HG03159 (cell line): Measurements from ENCODE around the gene LRRC27.
A peak's percentile ranks its signal among the peaks of the same experiment; 100 is the strongest.

ENCODE experiments used
- ATAC-seq: cut with Tn5 transposase; IDR thresholded peaks from one replicate; pipeline ENCODE4 v1.9.1; 2021; ENCODE audit warnings: mild to moderate bottlenecking, moderate library complexity; ENCODE audit not compliant: unreplicated experiment

The LRRC27 gene

DNA sequence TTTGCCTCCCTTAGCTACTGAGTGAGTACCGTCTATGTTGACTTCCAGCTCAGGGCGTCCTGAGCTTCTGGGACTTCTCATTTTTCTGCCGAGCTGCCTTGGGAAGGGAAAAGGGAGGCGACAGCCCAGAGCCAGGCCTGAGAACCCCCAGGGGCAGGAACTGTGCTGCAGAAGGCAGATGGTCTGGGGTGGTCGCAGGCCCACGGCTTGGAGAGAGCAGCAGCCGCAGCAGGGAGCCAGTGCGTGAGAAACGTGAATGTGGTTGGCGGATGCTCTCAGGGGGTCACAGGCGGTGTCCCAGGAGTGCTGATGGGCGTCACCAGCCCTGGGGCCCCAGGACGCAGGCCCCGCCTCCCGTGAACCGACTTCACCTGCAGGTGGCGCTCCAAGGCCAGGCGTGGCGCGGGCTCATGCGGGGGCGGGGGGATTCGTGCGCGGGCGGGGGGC, 55.8 kb downstream of the LRRC27 start:
- ATAC-seq: peak; percentile 56

- ATAC-seq: no peak
Measured at GRCh38 chr10:132388891-132389432, 57.0 kb downstream of the LRRC27 start.

GRCh38 chr10:132389433-132390169, 57.6 kb downstream of the LRRC27 start:
- ATAC-seq: no peak

DNA sequence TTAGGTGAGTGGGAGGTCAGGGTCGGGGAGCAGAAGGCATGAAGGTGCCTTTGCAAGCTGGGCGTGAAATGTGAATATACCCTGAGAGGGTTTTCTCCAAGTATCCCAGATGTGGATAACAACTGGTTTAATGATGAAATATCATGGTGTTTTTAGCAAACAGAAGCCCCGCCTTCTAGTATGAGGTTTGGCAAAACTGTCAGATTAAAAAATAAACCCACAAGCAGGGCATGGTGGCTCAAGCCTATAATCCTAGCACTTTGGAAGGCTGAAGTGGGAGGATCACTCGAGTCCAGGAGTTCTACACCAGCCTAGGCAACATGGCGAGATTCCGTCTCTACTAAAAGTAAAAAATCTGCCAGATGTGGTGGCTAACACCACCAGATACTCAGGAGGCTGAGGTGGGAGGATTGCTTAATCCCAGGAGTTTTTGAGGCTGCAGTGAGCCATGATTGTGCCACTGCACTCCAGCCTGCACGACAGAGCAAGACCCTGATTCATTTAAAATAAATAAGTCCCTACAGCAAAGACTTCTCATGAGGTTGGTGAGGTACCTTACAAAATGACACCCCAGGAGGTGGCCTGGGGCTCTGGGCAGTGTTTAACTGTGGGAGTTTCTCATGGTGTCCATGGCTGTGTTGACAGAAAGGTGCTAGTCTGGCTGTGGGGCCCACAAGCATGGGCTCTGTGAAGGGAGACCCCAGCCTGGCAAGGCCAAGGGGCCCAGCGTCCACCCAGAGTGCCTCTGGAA, 58.4 kb downstream of the LRRC27 start:
- ATAC-seq: no peak

DNA sequence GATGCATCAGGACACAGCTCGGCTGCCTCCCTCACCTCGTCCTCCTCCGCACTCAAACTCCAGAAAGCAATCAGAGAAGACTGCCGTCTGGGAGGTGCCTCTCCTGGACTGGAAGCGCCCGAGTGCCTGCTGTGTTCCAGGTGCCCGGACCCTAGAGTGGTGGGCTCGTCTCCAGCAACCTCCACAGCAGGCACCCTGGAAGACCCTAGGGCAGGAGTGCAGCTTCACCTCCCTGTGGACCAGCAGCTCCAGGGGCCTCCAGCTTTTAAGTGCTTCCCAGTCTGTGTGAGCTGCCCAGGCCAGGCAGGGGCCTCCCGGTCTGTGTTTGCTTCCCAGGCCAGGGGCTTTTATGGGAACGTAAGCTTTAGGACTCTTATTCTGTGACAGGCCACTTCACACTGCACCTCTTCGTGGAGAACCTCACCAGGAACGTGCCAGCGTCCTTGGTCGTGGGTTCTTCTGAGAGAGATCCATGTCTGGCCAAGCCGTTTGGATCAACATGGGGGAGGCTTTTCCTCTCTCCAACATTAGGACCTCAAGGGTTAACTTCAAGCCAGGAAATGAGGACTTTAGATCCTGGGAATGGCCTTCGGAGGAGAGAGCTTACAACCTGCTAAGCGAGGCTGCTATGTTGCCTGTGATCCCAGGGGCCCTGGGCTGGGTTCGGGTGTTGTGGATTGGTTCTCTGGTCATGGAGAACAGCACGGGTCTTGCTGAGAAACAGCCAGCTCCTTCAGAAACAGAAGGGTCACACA, 59.1 kb downstream of the LRRC27 start:
- no peak for ATAC-seq

GRCh38 chr10:132391676-132392020, 59.7 kb downstream of the LRRC27 start:
- ATAC-seq: no peak

DNA sequence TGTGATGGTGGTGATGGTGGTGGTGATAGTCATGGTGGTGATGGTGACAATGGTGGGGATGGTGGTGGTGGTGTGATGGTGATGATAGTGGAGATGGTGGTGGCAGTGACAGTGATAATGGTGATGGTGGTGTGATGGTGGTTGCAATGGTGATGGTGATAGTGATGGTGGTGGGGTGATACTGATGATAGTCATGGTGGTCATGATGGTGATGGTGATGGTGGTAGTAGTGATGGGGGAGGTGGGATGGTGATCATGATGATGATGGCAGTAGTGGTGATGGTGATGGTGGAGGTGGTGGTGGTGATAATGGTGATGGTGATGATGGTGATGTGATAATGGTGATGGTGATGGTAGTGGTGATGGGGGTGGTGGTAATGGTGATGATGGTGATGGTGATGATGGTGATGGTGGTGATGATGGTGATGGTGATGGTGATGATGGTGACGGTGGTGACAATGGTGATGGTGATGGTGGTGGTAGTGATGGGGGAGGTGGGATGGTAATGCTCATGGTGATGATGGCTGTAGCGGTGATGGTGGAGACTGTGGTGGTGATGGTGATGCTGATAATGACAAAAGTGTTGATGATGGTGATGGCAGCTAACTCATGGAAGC, 60.3 kb downstream of the LRRC27 start:
- ATAC-seq: no peak

- ATAC-seq: no peak
Measured at GRCh38 chr10:132392811-132393694, 61.1 kb downstream of the LRRC27 start.

GRCh38 chr10:132393695-132394181, 61.7 kb downstream of the LRRC27 start:
- ATAC-seq: no peak

- no peak for ATAC-seq
Measured at GRCh38 chr10:132394201-132394811, 62.3 kb downstream of the LRRC27 start.

DNA sequence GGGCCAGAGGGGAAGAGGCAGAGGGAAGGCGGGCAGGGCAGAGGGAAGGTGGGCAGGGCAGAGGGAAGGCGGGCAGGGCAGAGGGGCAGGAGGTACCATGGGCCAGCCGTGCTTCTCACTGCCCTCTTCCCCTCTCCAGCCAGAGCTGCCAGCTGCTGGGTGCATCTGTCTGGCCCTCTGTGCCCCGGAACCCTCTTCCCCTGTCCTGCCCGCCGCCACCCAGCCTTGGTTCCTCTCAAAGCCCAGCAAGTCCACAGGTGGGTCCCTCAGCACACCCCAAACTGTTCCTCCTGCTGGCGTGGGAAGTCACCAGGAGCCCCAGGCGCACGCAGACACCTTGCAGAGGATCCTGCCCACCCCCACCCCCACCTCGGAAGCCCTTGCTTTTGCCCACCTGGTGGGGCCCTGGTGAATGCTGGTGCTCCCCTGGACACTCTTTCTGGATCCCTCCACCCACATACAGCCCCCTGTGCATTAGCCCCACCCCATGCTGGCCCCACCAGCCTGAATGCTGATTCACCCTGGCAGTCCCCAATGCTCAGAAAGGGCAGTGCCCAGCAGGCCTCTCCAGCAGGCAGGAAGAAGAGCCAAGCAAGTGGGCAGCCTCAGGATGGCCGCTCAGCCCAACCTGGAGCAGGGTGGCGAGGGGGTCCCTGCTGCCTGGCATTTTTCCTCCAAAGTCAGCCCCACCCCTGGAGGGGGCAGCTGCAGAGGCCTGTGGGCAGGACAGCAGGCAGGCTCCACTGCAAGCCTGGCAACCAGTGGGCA, 63.1 kb downstream of the LRRC27 start:
- no peak for ATAC-seq

- peak; percentile 5 for ATAC-seq
Measured at GRCh38 chr10:132395704-132396493, 63.9 kb downstream of the LRRC27 start.

GRCh38 chr10:132396494-132397035, 64.6 kb downstream of the LRRC27 start:
- ATAC-seq: peak; percentile 48

- peak; percentile 43 for ATAC-seq
Measured at GRCh38 chr10:132397036-132397541, 65.1 kb downstream of the LRRC27 start, which contains the start of gene PWWP2B. PWWP2B (plus strand) TSS chr10:132397200; CDS start chr10:132397227, 27 bp downstream.

DNA sequence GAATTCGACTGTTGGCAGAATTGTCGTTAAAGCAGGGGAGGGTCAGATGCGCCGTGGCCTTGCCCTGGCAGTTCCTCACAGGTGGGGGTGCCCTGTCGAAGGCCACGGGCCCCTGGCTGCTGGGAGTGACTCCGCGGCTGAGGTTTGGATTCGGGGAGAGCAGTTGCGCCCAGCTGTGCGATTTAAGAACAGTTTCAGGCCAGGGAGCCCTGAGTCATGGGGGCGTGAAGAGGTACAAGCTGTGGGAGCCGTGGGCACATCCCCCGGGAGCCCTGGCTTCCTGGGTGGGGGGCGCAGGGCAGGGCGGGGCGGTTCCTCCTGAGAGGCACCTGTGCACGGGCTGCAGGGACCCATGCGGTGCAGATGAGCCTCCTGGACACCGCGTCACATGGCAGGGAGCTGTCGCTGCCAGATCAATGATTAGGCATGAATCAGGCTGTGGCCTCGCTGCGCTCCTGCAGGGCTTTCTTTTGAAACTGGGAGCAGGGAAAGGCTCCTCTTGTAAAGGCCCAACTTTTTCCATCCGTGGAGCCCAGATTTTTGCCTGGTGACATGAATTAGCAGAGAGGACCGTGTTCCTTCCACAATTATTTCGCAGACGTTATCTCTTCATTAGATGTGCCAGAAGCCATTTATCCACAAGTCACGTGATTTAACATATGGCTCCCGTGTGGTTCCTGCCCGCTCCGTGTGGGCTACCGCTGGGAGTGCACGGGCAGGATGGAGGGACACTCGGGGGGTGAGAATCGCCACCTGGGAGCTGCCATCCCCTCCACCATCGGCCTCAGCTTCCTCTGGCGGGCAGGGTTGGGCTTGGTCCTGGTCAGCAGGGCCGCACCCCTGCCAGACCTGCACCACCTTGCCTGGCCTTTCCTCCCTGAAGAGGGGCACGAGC, 65.9 kb downstream of the LRRC27 start:
- ATAC-seq: no peak

- no peak for ATAC-seq
Measured at GRCh38 chr10:132398566-132398991, 66.6 kb downstream of the LRRC27 start.
